Heart left ventricle (tissue), 13 donors: Measurements from ENCODE around the gene FSTL4.

Experiments used
- POLR2A ChIP-seq, 2 donors: fragments of 450-650 bp; IDR thresholded peaks; one replicate each; pipeline ENCODE4 v1.6.1; 2017; ENCODE audit warnings: antibody characterized with exemption in 2 of 2, mild to moderate bottlenecking in 2 of 2, moderate library complexity in 2 of 2
- TF ChIP-seq, protein P1 (sequence below), 12 donors: fragments of 200-600 bp; sonication (generic) in 4 of 12; IDR thresholded peaks; one replicate each; pipeline versions ENCODE4 v1.5.0 to v1.8.0; 2018 to 2022; ENCODE audit warnings: antibody characterized with exemption in 12 of 12, mild to moderate bottlenecking in 5 of 12
- donor health status: ischemic (EF 13 %, LVEDD 7.1; RV severe dilation, severe dysfunction).
- donor health status: DM: no; HTN: yes; CAD: no.
- donor health status: DM: no; HTN: no; CAD: no.
- donor health status: ischemic (EF 25% LVEDD 6.9; RV normal size, moderate dysfunction).
- donor health status: ischemic (EF 25% LVEDD 5.7; RV mildly dilated, moderate dysfunction).
- donor health status: ischemic (EF 35%, LVEDD 5.7; RV mildly dilated, moderate dysfunction).
- donor health status: nonischemic (EF 11% LVEDD 7.7; RV severe dilation, severe dysfunction).
- donor health status: DM: yes; HTN: yes; CAD: no.
- donor health status: PGD.
- donor health status: ischemic (EF 29% LVEDD 5.4; RV normal size, mild dysfunction).
- donor health status: nonischemic (EF 23%, LVEDD 6.1; RV moderate dilation, normal function).

DNA sequence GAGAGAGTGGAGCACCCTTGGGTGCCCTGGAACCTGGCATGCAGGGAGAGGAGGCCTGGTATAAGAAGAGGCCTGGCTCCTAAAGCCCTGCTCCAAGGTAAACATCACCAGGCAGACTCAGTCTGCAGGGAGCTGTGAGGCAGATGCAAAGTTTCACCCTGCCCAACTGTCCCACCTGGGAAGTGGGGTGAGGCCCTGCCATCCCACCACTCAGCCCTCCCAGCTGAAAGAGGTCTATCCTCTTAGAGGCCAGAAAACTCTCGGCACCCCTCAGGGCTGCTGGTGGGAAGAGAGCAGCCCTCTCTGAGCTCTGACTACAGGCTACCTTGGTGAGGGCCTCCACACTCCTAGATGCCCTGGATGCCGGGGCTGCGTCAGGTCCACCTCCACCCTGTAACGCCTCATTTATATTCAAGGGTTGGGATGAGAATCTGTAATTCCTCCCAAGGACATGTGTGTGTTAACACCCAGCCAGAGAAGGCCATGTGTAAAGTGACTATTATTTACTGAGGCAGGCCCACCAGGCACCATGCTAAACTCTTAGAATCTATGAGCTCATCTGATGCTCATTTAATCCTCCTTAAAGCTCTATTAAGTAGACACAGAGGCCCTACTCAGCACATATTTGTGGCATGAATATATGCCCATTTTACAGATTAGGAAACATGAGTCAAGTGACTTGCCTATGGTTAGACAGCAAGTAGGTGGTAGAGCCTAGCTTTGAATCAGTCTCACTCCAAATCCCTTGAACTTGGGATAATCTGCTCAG is 205.9 kb downstream of the FSTL4 start:
- TF ChIP-seq, protein P1, sequence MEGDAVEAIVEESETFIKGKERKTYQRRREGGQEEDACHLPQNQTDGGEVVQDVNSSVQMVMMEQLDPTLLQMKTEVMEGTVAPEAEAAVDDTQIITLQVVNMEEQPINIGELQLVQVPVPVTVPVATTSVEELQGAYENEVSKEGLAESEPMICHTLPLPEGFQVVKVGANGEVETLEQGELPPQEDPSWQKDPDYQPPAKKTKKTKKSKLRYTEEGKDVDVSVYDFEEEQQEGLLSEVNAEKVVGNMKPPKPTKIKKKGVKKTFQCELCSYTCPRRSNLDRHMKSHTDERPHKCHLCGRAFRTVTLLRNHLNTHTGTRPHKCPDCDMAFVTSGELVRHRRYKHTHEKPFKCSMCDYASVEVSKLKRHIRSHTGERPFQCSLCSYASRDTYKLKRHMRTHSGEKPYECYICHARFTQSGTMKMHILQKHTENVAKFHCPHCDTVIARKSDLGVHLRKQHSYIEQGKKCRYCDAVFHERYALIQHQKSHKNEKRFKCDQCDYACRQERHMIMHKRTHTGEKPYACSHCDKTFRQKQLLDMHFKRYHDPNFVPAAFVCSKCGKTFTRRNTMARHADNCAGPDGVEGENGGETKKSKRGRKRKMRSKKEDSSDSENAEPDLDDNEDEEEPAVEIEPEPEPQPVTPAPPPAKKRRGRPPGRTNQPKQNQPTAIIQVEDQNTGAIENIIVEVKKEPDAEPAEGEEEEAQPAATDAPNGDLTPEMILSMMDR (IDR thresholded peaks at IDR 0.05): no peak
- no peak for TF ChIP-seq POLR2A (IDR thresholded peaks at IDR 0.05)
